ENCODE results near the gene NID1.

- TF ChIP-seq CTCF (conservative IDR thresholded peaks at IDR 0.05; ENCODE audit: low read depth, low read length), result no peak
- no peak for TF ChIP-seq EZH2 (IDR thresholded peaks at IDR 0.05; ENCODE audit: low read length, unreplicated experiment)
- no peak for TF ChIP-seq EZH2phosphoT487 (IDR thresholded peaks at IDR 0.05; ENCODE audit: borderline replicate concordance, low read length)
These were observed 85.7 kb downstream of the NID1 start for GRCh38 chr1:235979176-235979575.
